Astrocyte (in vitro differentiated cells and primary cell): Measurements from ENCODE around the gene MUC4. TPM values are rescaled to one million over a fixed set of nuclear protein-coding genes. Genes with fewer than 3 reads are reported as not detected.

Experiments used
- DNase-seq: peaks from one replicate; pipeline ENCODE4 v3.0.0-alpha.2; 2010; ENCODE audit warnings: low read depth
- FAIRE-seq: peaks from 2 replicates; lab custom pipeline; 2011; peaks lifted over from hg19 to GRCh38; lab: Jason Lieb, UNC
- H2AFZ ChIP-seq: 2 replicates; pipeline ENCODE4 v1.6.0; 2012; ENCODE audit warnings: low read depth, low read length, inconsistent platforms
- H3K27ac ChIP-seq: 2 replicates; pipeline ENCODE4 v1.5.1; 2011; ENCODE audit warnings: low read depth, low read length, inconsistent platforms
- H3K27me3 ChIP-seq: 2 replicates; pipeline ENCODE4 v1.6.0; 2011; ENCODE audit warnings: low read length, inconsistent platforms; ENCODE audit not compliant: insufficient read depth
- H3K36me3 ChIP-seq: 2 replicates; pipeline ENCODE4 v1.5.1; 2011; ENCODE audit warnings: low read length, inconsistent platforms; ENCODE audit not compliant: insufficient read depth
- H3K4me1 ChIP-seq: 2 replicates; pipeline ENCODE4 v1.5.1; 2011; ENCODE audit warnings: low read length, inconsistent platforms; ENCODE audit not compliant: insufficient read depth
- H3K4me2 ChIP-seq: 2 replicates; pipeline ENCODE4 v1.6.0; 2012; ENCODE audit warnings: low read length, inconsistent platforms
- H3K4me3 ChIP-seq: 2 replicates; pipeline ENCODE4 v1.5.1; 2011; ENCODE audit warnings: low read depth, mild to moderate bottlenecking, low read length, inconsistent platforms; ENCODE audit not compliant: insufficient read depth
- H3K79me2 ChIP-seq: 2 replicates; pipeline ENCODE4 v1.6.0; 2012; ENCODE audit warnings: mild to moderate bottlenecking, low read length, inconsistent platforms; ENCODE audit not compliant: insufficient read depth
- H3K9ac ChIP-seq: 2 replicates; pipeline ENCODE4 v1.6.0; 2012; ENCODE audit warnings: mild to moderate bottlenecking, low read length, inconsistent platforms
- H3K9me3 ChIP-seq: 2 replicates; pipeline ENCODE4 v1.5.1; 2012; ENCODE audit warnings: low read depth, mild to moderate bottlenecking, low read length, inconsistent platforms; ENCODE audit not compliant: insufficient read depth
- H4K20me1 ChIP-seq: 2 replicates; pipeline ENCODE4 v1.6.0; 2012; ENCODE audit warnings: low read length, inconsistent platforms; ENCODE audit not compliant: insufficient read depth
- H3K27ac Mint-ChIP-seq: one replicate; pipeline ENCODE4 v1.8.0; 2021; ENCODE audit warnings: mild to moderate bottlenecking, mixed read lengths; ENCODE audit not compliant: unreplicated experiment
- H3K27me3 Mint-ChIP-seq: one replicate; pipeline ENCODE4 v1.8.0; 2021; ENCODE audit warnings: low read depth, mixed read lengths; ENCODE audit not compliant: unreplicated experiment
- H3K36me3 Mint-ChIP-seq: one replicate; pipeline ENCODE4 v1.8.0; 2021; ENCODE audit warnings: low read depth, mixed read lengths; ENCODE audit not compliant: unreplicated experiment
- H3K4me1 Mint-ChIP-seq: one replicate; pipeline ENCODE4 v1.8.0; 2021; ENCODE audit warnings: low read depth, mixed read lengths; ENCODE audit not compliant: unreplicated experiment
- H3K4me3 Mint-ChIP-seq: one replicate; pipeline ENCODE4 v1.8.0; 2021; ENCODE audit warnings: mild to moderate bottlenecking, moderate library complexity, mixed read lengths; ENCODE audit not compliant: unreplicated experiment
- H3K9me3 Mint-ChIP-seq: one replicate; pipeline ENCODE4 v1.8.0; 2021; ENCODE audit warnings: mild to moderate bottlenecking, mixed read lengths; ENCODE audit not compliant: unreplicated experiment
- EZH2 ChIP-seq: IDR thresholded peaks from 2 replicates; pipeline ENCODE4 v1.6.1; 2012; ENCODE audit warnings: mild to moderate bottlenecking, low read length, inconsistent platforms; ENCODE audit not compliant: insufficient read depth
- total RNA-seq: library from RNA; stranded (reverse); gene quantifications from 2 replicates; pipeline ENCODE4 v1.2.1, GENCODE V29; 2021
- TF ChIP-seq, protein P1 (sequence below): IDR thresholded peaks from 2 replicates; pipeline ENCODE4 v1.5.1; 2011; ENCODE audit warnings: low read depth, mild to moderate bottlenecking, inconsistent platforms, low read length, moderate library complexity; ENCODE audit not compliant: insufficient read depth

Gene MUC4
- total RNA-seq, 1 donor from 2014 or later: 0.05 TPM

DNA sequence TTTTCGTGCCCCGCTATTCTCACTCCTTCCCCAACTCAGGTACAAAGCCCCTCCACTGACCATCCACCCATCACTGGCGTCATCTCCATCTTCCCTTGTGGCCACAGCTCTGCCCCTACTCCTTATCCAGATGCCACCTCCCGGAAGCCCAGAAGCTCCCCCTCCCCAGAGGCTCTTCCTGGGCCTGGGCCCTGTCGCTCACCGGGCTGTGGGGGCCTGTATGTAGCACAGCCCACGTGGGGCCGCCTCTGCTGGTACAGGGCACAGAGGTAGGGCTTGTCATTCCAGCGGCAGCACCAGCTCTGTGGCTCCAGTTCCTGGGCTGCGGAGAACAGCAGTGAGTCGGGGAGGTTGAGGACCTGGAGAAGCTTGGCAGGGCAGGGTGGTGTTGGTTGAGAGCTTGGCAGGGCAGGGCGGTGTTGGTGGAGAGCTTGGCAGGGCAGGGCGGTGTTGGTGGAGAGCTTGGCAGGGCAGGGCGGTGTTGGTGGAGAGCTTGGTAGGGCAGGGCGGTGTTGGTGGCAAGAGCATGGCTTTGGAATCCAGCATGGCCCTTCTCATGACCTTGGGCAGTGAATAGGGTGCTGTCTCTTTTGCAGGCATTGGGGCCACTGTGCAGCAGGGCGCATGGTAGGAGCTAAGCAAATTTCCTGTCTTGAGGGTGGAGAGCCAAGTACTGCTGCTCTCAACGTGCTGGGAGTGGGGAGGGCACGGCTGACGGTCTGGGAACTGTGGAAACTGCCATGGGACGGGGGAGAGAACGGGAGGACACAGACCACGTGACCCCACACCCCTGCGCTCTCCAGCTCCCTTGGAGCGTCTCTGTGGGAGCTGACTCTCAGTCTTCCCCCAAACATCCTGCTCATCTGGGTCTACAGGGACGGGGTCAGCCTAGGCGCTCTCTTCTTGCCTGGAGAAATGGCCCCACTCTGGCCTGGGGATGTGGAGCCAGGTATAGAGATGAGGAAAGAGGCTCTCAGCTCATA is 47.6 kb downstream of the MUC4 start:
- H3K79me2 ChIP-seq: no peaks in the 10 kb centered on the region
- H3K9me3 ChIP-seq: no peaks in the 10 kb centered on the region
- Mint-ChIP-seq H3K4me1 (no peaks in the 10 kb centered on the region), H3K36me3 (no peaks in the 10 kb centered on the region), H3K27me3 (peaks cover 37% of the 10 kb centered on the region), H3K4me3 (no peak overlapping the region), H3K27ac (peak overlapping the region; percentile 36), H3K9me3 (peaks cover 10% of the 10 kb centered on the region)
- FAIRE-seq (no peak), DNase-seq (no peak)
- H3K4me2 ChIP-seq: no peak overlapping the region
- no peaks in the 10 kb centered on the region for H4K20me1 ChIP-seq
- H3K9ac ChIP-seq: no peak overlapping the region
- no peak overlapping the region for H3K27ac ChIP-seq
- no peaks in the 10 kb centered on the region for H3K4me1 ChIP-seq
- TF ChIP-seq, protein P1, sequence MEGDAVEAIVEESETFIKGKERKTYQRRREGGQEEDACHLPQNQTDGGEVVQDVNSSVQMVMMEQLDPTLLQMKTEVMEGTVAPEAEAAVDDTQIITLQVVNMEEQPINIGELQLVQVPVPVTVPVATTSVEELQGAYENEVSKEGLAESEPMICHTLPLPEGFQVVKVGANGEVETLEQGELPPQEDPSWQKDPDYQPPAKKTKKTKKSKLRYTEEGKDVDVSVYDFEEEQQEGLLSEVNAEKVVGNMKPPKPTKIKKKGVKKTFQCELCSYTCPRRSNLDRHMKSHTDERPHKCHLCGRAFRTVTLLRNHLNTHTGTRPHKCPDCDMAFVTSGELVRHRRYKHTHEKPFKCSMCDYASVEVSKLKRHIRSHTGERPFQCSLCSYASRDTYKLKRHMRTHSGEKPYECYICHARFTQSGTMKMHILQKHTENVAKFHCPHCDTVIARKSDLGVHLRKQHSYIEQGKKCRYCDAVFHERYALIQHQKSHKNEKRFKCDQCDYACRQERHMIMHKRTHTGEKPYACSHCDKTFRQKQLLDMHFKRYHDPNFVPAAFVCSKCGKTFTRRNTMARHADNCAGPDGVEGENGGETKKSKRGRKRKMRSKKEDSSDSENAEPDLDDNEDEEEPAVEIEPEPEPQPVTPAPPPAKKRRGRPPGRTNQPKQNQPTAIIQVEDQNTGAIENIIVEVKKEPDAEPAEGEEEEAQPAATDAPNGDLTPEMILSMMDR: no peak
- no peak for TF ChIP-seq EZH2
- H3K27me3 ChIP-seq: peaks cover 24% of the 10 kb centered on the region
- no peak overlapping the region for H2AFZ ChIP-seq
- no peaks in the 10 kb centered on the region for H3K36me3 ChIP-seq
- no peak overlapping the region for H3K4me3 ChIP-seq

DNA sequence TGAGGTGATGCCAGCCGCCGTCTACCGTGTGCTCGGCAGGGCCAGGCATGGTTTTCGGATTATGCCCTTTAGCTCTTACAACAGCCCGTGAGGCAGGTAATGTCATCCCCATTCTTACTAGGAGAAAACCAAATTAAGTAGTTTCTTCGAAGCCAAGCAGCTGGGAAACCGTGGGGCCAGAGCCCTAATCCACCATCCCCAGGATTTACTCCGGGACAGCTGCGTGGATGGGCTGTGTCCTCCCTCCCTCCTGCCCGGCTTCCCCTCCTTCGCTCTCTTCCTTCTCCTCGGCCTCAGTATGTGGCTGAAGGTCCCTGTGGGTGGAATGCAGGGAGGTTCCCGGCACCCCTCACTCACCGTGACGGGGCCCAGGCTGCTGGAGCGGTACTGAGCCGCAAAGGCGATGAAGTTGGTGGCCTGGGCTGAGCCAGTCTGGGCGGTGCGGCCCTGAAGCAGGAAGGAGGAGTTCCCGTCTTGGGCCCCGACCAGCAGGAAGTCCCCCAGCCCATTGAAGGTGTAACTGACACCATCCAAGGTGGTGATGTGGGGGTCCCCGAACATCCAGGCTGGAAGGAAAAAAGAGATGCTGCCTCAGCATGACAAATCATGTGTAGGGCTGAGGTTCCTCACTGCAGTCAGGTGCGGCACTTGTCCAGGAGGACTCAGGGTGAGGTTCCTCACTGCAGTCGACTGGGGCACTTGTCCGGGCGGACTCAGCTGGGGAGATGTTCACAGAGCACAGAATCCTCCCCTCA is 48.5 kb downstream of the MUC4 start:
- Histone ChIP-seq H3K4me1 (no peaks in the 10 kb centered on the region), H3K27me3 (peaks cover 28% of the 10 kb centered on the region), H3K9ac (no peak overlapping the region), H2AFZ (no peak overlapping the region), H3K27ac (no peak overlapping the region), H3K79me2 (no peaks in the 10 kb centered on the region), H3K4me2 (no peak overlapping the region), H3K36me3 (no peaks in the 10 kb centered on the region), H3K9me3 (no peaks in the 10 kb centered on the region), H4K20me1 (no peaks in the 10 kb centered on the region), H3K4me3 (no peak overlapping the region)
- H3K4me3 Mint-ChIP-seq: no peak overlapping the region
- H3K36me3 Mint-ChIP-seq: no peaks in the 10 kb centered on the region
- TF ChIP-seq, protein P1: no peak
- no peak for TF ChIP-seq EZH2
- H3K27ac Mint-ChIP-seq: no peak overlapping the region
- peaks cover 41% of the 10 kb centered on the region for H3K27me3 Mint-ChIP-seq
- H3K4me1 Mint-ChIP-seq: no peaks in the 10 kb centered on the region
- DNase-seq (no peak), FAIRE-seq (no peak)
- peaks cover 10% of the 10 kb centered on the region for H3K9me3 Mint-ChIP-seq
